Renal pelvis (tissue), 4 donors: ENCODE data around the gene DIPK1A. TPM values are rescaled to one million over a fixed set of nuclear protein-coding genes. Genes with fewer than 3 reads are reported as not detected.

ENCODE experiments used
- DNase-seq: peaks from one replicate; pipeline ENCODE4 v3.0.0-alpha.2; 2013
- polyA plus RNA-seq, 3 donors: library from polyadenylated mRNA; unstranded; fragments of 120-200 nt; gene quantifications; one replicate each; pipeline ENCODE4 v1.2.1, GENCODE V29; 2013; ENCODE audit not compliant: insufficient read length in 3 of 3

The DIPK1A gene
- polyA plus RNA-seq, 3 donors = 6.7 to 8.9 (median 7.7) TPM

GRCh38 chr1:92805216-92805615, 156.0 kb downstream of the DIPK1A start:
- no peak for DNase-seq

GRCh38 chr1:92804721-92805201, 156.5 kb downstream of the DIPK1A start:
- peak; percentile 44 for DNase-seq

GRCh38 chr1:92803140-92803887, 157.9 kb downstream of the DIPK1A start:
- DNase-seq = no peak

- no peak for DNase-seq
These were observed 163.3 kb downstream of the DIPK1A start for GRCh38 chr1:92797961-92798360.

- no peak for DNase-seq
These were observed 164.0 kb downstream of the DIPK1A start for GRCh38 chr1:92797297-92797696.

- no peak for DNase-seq
These were observed 166.1 kb downstream of the DIPK1A start for GRCh38 chr1:92795166-92795565.

GRCh38 chr1:92792340-92792782, 168.9 kb downstream of the DIPK1A start:
- DNase-seq = no peak

Other genes with a start within 250 kb of the DIPK1A start
- 10 to 100 TPM; 17.6 to 23.1 (median 17.8) TPM for gene EVI5, start 176.4 kb downstream of the DIPK1A start, polyA plus RNA-seq
- 1,000 to 10,000 TPM; 2,400 to 2,768 (median 2,439) TPM for gene RPL5, start 129.4 kb downstream of the DIPK1A start, polyA plus RNA-seq
- gene MTF2, start 117.8 kb upstream of the DIPK1A start, polyA plus RNA-seq = 10 to 100 TPM; 41.8 to 68.6 (median 60.8) TPM
- gene TMED5, start 219.0 kb upstream of the DIPK1A start, polyA plus RNA-seq = 10 to 100 TPM; 76.7 to 99.9 (median 77.9) TPM
- 10 to 100 TPM in 2 of 3 donors, 1 to 10 TPM in 1; 8.0 to 12.8 (median 10.9) TPM for gene CCDC18, start 219.3 kb upstream of the DIPK1A start, polyA plus RNA-seq